Endothelial cell of hepatic sinusoid (primary cell): ENCODE data around the gene B4GALT5.

ENCODE experiments used
- in situ Hi-C: cut with HindIII; loops from 2 replicates; pipeline ENCODE4 v1.10.0; 2017; ENCODE audit warnings: low sequenced_read_pairs

The B4GALT5 gene

GRCh38 chr20:49701241-49701790 is 12.4 kb downstream of the B4GALT5 start:
- in situ Hi-C loops = no loop called here

GRCh38 chr20:49700411-49701185 is 13.1 kb downstream of the B4GALT5 start:
- in situ Hi-C loops = no loop called here

GRCh38 chr20:49699200-49699992 is 14.3 kb downstream of the B4GALT5 start:
- in situ Hi-C loops = no loop called here

GRCh38 chr20:49698477-49698876 is 15.2 kb downstream of the B4GALT5 start:
- in situ Hi-C loops = no loop called here

- in situ Hi-C loops = no loop called here
Measured at GRCh38 chr20:49697071-49697470, 16.6 kb downstream of the B4GALT5 start.

- in situ Hi-C loops = no loop called here
Measured at GRCh38 chr20:49696594-49696993, 17.1 kb downstream of the B4GALT5 start.

- in situ Hi-C loops = no loop called here
Measured at GRCh38 chr20:49695830-49696229, 17.8 kb downstream of the B4GALT5 start.

GRCh38 chr20:49694450-49695071 is 19.1 kb downstream of the B4GALT5 start:
- in situ Hi-C loops = no loop called here

- in situ Hi-C loops = no loop called here
Measured at GRCh38 chr20:49693435-49694171, 20.1 kb downstream of the B4GALT5 start.

- in situ Hi-C loops = no loop called here
Measured at GRCh38 chr20:49692941-49693340, 20.7 kb downstream of the B4GALT5 start.

- in situ Hi-C loops = no loop called here
Measured at GRCh38 chr20:49691818-49692568, 21.7 kb downstream of the B4GALT5 start.

GRCh38 chr20:49690899-49691620 is 22.6 kb downstream of the B4GALT5 start:
- in situ Hi-C loops = no loop called here

- in situ Hi-C loops = no loop called here
Measured at GRCh38 chr20:49687595-49688567, 25.8 kb downstream of the B4GALT5 start.

GRCh38 chr20:49685809-49686208 is 27.9 kb downstream of the B4GALT5 start:
- in situ Hi-C loops = no loop called here

- in situ Hi-C loops = no loop called here
Measured at GRCh38 chr20:49685161-49685601, 28.5 kb downstream of the B4GALT5 start.

- in situ Hi-C loops = no loop called here
Measured at GRCh38 chr20:49684335-49684997, 29.2 kb downstream of the B4GALT5 start.

- in situ Hi-C loops = no loop called here
Measured at GRCh38 chr20:49682798-49683197, 30.9 kb downstream of the B4GALT5 start.

- in situ Hi-C loops = no loop called here
Measured at GRCh38 chr20:49682278-49682677, 31.4 kb downstream of the B4GALT5 start.
